Colonic mucosa (tissue), 4 donors: Measurements from ENCODE around the gene GIT2. TPM values are rescaled to one million over a fixed set of nuclear protein-coding genes. Genes with fewer than 3 reads are reported as not detected.

Experiments
- DNase-seq: peaks from one replicate; pipeline ENCODE4 v3.0.0-alpha.2; 2020
- H3K27ac ChIP-seq: fragments of 200-600 bp; one replicate; pipeline ENCODE4 v1.8.0; 2021
- H3K27me3 ChIP-seq: fragments of 200-600 bp; one replicate; pipeline ENCODE4 v1.8.0; 2021
- H3K36me3 ChIP-seq: fragments of 200-600 bp; one replicate; pipeline ENCODE4 v1.8.0; 2021
- H3K4me1 ChIP-seq: fragments of 200-600 bp; one replicate; pipeline ENCODE4 v1.8.0; 2021; ENCODE audit warnings: mild to moderate bottlenecking
- H3K4me3 ChIP-seq: fragments of 200-600 bp; one replicate; pipeline ENCODE4 v1.8.0; 2021
- H3K9ac ChIP-seq, 2 donors: one replicate each; pipeline ENCODE4 v1.7.0; 2013; ENCODE audit warnings: control low read depth in 2 of 2, low read depth in 2 of 2, low read length in 2 of 2
- H3K9me3 ChIP-seq: fragments of 200-600 bp; one replicate; pipeline ENCODE4 v1.8.0; 2021
- CTCF ChIP-seq: fragments of 200-600 bp; IDR thresholded peaks from one replicate; pipeline ENCODE4 v1.8.0; 2022; ENCODE audit warnings: antibody characterized with exemption, mild to moderate bottlenecking
- intact Hi-C: fragments of 100-400 bp; cut with DNase I; formaldehyde crosslinking; loops from one replicate; pipeline ENCODE4 v1.14.1; 2022
- total RNA-seq, 2 donors: library from RNA; stranded (reverse); fragmentation: NEBNext Ultra II Directional in 1 of 2; extraction: Animal tissue kit (Norgen Biotek cat#: 25700) in 1 of 2; gene quantifications; one replicate each; pipeline ENCODE4 v1.2.1, GENCODE V29; 2021
- donor health status: healthy.
- donor health status: DM: no; HTN: no; CAD: no.
- donor health status: DM: no; HTN: no; CAD: no.

GIT2 gene
- total RNA-seq, 2 donors from 2014 or later: 23.3 to 26.8 TPM

GRCh38 chr12:109946913-109947312, 49.3 kb downstream of the GIT2 start:
- Histone ChIP-seq H3K27me3 (no peaks in the 10 kb centered on the region), H3K36me3 (no peaks in the 10 kb centered on the region), H3K4me3 (no peak overlapping the region), H3K4me1 (peaks cover 4% of the 10 kb centered on the region), H3K9me3 (no peaks in the 10 kb centered on the region), H3K27ac (no peak overlapping the region), H3K9ac (no peak overlapping the region)
- TF ChIP-seq CTCF: no peak
- DNase-seq: no peak
- intact Hi-C loops: no loop called here

GRCh38 chr12:109946505-109946904, 49.7 kb downstream of the GIT2 start:
- H3K9me3 ChIP-seq: no peaks in the 10 kb centered on the region
- no peaks in the 10 kb centered on the region for H3K27me3 ChIP-seq
- DNase-seq: no peak
- H3K27ac ChIP-seq: no peak overlapping the region
- no peaks in the 10 kb centered on the region for H3K36me3 ChIP-seq
- H3K4me3 ChIP-seq: no peak overlapping the region
- no peak for TF ChIP-seq CTCF
- H3K9ac ChIP-seq: no peak overlapping the region
- intact Hi-C loops: no loop called here
- H3K4me1 ChIP-seq: peaks cover 4% of the 10 kb centered on the region

DNA sequence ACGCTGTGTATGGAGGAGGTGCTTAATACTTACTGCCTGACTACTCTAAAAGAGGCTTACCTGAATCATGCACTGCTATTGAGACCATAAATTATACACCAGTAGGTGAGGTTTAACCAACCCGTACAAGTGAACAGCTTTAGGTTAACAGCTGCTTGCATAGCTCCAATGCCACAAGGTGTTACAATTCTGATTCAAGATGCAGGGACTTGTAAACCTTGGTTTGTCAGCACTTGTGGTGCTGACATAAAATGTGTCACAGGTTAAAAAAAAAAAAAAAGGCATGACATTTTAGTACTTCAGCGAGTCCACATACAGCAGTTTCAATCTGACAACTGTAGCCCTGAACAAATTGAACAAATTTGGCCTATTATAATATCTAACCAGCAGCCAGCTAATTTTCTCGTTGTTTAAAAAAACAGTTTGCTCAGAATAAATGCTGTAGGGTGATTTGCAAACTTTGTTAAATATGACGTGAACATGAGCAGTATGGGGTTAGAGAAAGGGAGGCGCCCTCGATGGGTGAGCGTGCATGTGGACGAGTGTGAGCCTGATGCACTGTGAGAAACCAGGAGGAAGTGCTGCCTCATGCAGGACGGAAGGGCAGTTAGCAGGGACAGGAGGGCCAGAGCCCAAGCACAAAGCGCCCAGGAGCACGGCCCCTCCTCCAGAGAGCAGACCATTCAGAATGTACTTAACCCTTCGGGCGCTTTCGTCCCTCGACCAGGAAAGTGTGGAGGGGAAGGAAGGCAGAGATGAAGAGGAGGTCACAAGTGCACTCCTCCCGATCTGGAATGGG, 51.4 kb downstream of the GIT2 start:
- no peak for TF ChIP-seq CTCF
- intact Hi-C loops: no loop called here
- Histone ChIP-seq H3K36me3 (no peaks in the 10 kb centered on the region), H3K9me3 (no peaks in the 10 kb centered on the region), H3K4me1 (peaks cover 8% of the 10 kb centered on the region), H3K9ac (no peak overlapping the region), H3K4me3 (no peak overlapping the region), H3K27me3 (no peaks in the 10 kb centered on the region), H3K27ac (no peak overlapping the region)
- DNase-seq: no peak

DNA sequence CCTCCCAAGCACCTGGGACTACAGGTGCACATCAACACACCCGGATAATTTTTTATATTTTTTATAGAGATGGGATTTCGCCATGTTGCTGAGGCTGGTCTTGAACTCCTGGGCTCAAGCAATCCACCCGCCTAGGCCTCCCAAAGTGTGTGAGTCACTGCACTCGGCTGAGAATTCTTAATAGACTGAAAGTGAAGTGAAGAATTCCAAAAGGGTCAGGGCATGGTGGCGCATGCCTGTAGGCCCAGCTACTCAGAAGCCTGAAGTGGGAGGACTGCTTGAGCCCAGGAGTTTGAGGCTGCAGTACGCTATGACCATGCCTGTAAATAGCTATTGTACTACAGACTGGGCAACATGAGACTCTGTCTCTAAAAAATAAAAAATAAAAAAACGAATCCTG, 52.4 kb downstream of the GIT2 start:
- Histone ChIP-seq H3K27me3 (no peaks in the 10 kb centered on the region), H3K9me3 (no peaks in the 10 kb centered on the region), H3K9ac (no peak overlapping the region), H3K27ac (no peak overlapping the region), H3K4me1 (peaks cover 5% of the 10 kb centered on the region), H3K4me3 (no peak overlapping the region), H3K36me3 (no peaks in the 10 kb centered on the region)
- intact Hi-C loops: no loop called here
- DNase-seq: no peak
- TF ChIP-seq CTCF: no peak

DNA sequence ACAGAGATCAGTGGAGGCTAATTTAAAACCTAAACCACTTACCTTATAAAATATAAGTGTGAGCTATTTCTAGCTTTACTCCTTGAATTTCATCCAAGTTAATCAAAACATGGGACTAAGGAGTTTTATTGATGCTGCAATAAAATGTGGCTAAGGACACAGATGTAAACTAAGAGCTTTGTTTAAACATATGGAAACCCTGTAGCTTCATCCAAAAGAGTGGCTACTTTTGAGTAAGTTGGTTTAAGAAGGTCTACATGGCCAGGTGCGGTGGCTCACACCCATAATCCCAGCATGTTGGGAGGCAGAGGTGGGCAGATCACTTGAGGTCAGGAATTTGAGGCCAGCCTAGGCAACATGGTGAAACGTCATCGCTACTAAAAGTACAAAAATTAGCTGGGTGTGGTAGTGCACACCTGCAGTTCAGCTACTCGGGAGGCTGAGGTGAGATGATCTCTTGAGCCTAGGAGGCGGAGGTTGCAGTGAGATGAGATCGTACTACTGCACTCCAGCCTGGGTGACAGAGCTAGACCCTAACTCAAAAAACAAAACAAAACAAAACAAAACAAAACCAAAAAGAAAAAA, 55.7 kb downstream of the GIT2 start:
- Histone ChIP-seq H3K9me3 (no peaks in the 10 kb centered on the region), H3K27ac (peak overlapping the region; percentile 24), H3K4me3 (no peak overlapping the region), H3K36me3 (no peaks in the 10 kb centered on the region), H3K9ac (peak overlapping the region in 1 of 2 donors; percentile 43), H3K4me1 (peaks cover 4% of the 10 kb centered on the region), H3K27me3 (no peaks in the 10 kb centered on the region)
- no peak for TF ChIP-seq CTCF
- peak; percentile 67 for DNase-seq
- intact Hi-C loops: no loop called here
